ENCODE measurements around the gene PCBP3.

DNA sequence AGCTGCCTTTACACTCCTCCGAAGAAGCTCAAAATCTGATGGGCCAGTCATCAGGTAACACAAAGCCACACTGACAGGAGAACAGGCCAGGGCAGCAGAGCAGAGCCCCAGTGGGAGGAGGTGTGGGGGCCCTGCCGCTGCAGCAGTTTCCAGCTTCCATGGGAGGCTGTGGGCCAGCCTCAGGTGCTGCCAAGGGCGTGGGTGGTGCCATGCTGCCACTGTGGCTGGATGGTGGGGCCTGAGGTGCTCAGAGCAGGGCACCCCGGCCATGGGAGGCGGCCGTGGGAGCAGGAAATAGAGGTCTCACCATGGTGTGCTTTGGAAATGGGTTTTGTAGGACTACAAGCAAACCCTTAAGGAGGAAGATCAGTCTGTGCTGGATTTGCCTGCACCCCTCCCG lies 287.3 kb downstream of the PCBP3 start:
- TF ChIP-seq, protein P1, sequence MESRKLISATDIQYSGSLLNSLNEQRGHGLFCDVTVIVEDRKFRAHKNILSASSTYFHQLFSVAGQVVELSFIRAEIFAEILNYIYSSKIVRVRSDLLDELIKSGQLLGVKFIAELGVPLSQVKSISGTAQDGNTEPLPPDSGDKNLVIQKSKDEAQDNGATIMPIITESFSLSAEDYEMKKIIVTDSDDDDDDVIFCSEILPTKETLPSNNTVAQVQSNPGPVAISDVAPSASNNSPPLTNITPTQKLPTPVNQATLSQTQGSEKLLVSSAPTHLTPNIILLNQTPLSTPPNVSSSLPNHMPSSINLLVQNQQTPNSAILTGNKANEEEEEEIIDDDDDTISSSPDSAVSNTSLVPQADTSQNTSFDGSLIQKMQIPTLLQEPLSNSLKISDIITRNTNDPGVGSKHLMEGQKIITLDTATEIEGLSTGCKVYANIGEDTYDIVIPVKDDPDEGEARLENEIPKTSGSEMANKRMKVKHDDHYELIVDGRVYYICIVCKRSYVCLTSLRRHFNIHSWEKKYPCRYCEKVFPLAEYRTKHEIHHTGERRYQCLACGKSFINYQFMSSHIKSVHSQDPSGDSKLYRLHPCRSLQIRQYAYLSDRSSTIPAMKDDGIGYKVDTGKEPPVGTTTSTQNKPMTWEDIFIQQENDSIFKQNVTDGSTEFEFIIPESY (IDR thresholded peaks at IDR 0.05) = no peak
- TF ChIP-seq, protein P2, sequence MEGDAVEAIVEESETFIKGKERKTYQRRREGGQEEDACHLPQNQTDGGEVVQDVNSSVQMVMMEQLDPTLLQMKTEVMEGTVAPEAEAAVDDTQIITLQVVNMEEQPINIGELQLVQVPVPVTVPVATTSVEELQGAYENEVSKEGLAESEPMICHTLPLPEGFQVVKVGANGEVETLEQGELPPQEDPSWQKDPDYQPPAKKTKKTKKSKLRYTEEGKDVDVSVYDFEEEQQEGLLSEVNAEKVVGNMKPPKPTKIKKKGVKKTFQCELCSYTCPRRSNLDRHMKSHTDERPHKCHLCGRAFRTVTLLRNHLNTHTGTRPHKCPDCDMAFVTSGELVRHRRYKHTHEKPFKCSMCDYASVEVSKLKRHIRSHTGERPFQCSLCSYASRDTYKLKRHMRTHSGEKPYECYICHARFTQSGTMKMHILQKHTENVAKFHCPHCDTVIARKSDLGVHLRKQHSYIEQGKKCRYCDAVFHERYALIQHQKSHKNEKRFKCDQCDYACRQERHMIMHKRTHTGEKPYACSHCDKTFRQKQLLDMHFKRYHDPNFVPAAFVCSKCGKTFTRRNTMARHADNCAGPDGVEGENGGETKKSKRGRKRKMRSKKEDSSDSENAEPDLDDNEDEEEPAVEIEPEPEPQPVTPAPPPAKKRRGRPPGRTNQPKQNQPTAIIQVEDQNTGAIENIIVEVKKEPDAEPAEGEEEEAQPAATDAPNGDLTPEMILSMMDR (IDR thresholded peaks at IDR 0.05 in 2 of 3, conservative IDR thresholded peaks at IDR 0.05 in 1 of 3; ENCODE audit: control insufficient read depth in 2 of 3, extremely low read depth in 1 of 3, insufficient read depth in 1 of 3, low read depth in 3 of 3, low read length in 3 of 3) = no peak
- TF ChIP-seq SMC3 (IDR thresholded peaks at IDR 0.05; ENCODE audit: borderline replicate concordance, low read length) (no peak), CREB1 (IDR thresholded peaks at IDR 0.05; ENCODE audit: low read depth) (no peak), NR2C1 (IDR thresholded peaks at IDR 0.05) (no peak), ZNF384 (IDR thresholded peaks at IDR 0.05; ENCODE audit: borderline replicate concordance, low read depth, low read length) (no peak), JUND (IDR thresholded peaks at IDR 0.05; ENCODE audit: low read depth, low read length) (no peak), CHD2 (IDR thresholded peaks at IDR 0.05; ENCODE audit: borderline replicate concordance, low read depth, low read length) (no peak), POLR2A (IDR thresholded peaks at IDR 0.05; ENCODE audit: low read depth, low read length) (no peak), EP300 (IDR thresholded peaks at IDR 0.05; ENCODE audit: borderline replicate concordance in 1 of 2, control insufficient read depth in 1 of 2, low read depth in 2 of 2, low read length in 2 of 2) (no peak)

Data from GM12878 (cell line).